Germinal center (tissue), 1 donor: ENCODE measurements around the gene RFX2.

Experiments used
- DNase-seq: peaks from one replicate; pipeline ENCODE4 v3.0.0; 2012; ENCODE audit warnings: mixed read lengths, low spot score

Gene RFX2

GRCh38 chr19:5955636-5955935, 154.7 kb downstream of the RFX2 start:
- DNase-seq, result no peak

- no peak for DNase-seq
Observed at GRCh38 chr19:5954293-5954692, 156.0 kb downstream of the RFX2 start.

GRCh38 chr19:5953680-5954213, 156.6 kb downstream of the RFX2 start:
- DNase-seq, result no peak

DNA sequence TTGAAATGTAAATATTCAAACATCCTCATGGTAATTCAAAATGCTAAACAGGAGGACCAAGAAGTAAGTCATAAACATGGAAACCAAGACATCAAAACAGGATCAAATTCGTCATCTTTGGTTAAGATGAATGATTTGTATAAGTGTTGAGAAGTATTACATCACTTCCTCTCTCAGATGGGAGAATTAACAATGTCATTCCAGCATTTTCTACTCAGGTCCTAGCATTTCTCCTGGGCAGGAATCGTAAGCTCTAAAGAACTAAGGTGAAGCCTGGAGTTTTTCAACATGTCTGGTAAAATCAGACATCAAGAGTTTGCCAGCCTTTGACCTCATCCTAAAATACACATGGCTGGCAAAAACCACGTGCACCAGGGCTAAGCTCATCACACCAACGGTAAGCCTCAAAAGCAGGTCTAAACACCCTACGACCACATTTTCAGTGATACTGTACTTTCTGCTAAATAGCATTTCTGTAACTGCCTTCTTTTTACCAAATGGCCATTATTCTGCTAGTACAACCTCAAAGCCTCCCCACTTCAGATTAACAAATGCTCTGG, 157.2 kb downstream of the RFX2 start:
- DNase-seq, result no peak

DNA sequence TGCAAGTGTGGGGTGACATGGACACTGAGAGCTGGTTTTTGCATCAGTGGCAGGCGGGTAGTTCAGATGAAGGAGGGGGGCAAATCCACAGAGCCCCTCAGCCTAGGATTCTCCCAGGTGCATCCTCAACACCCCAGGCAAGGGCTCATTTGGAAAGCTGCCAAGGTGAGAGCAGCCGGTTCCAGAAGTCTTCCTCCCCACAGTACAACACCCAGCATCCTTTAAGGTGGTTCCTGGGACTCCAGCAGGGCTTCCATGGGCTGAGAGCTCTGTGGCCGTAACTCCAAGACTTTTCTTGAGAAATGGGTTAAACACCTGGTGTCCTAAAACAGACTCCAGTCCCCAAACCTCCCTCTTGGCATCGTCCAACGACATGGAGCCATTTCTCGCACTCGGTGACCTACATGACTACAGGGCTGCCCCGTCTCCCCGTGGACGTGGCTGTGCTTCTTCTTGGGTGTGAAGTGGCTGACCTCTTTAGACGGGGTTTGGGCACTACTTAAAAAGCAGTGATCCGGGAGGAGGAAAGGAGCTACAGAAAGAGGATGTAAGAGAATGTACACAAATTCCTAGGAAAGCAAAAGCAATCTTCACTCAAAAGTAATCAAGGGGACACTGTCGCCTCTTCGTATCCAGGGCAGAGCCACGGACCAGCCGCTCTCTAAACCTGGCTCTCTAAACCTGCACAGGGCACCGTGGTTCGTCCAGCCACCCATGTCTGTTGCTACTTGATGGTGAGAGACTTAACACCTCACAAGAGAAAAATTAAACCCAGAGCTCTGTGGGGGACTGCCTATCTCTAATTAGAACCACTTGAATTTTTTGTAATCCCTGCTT, 157.9 kb downstream of the RFX2 start:
- DNase-seq, result no peak

DNA sequence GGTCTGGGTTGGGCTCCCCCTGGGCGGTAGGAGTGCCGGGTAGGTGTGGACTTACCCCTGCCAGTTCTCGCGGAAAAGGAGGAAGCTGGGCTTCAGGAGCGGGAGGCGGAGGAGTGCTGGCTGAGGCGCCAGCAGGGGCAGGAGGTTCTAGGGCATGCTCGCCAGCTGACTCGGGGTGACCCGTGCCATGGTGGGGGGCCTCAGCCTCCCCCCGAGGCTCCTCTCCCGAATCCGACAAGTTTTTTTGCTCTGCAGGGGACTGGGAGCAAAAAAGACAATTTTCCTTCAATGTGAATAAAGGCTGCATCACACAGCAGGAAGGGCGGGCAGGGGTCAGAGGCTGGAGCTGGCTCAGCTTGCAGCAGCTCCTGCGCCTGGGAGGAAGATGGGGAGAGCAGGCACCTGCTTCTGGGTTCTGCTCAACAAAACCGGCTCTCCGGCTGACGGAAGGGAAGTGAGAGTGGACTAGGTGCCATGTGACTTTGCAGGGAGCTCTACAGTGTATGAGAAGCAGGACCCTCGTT, 158.9 kb downstream of the RFX2 start:
- DNase-seq, result peak; percentile 82

DNA sequence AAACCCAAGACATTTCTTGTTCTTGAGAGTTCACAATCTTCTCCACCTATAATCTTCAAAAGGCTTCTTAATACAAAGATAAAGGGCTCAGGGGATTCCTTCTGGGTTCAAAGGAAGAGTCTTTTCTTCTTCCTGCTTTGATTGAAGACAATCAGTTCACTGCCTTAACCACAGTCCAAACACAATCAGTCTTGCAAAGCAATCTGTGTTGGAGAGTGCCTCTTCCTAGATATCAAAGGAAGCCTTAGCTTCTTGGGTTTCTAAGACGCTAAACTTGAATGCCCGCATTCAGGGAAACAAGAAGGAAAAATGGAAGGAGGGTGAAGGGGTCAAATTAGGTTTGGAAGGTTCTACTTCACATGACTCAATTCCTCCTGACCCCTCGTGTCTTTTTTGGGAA, 159.6 kb downstream of the RFX2 start:
- no peak for DNase-seq

- no peak for DNase-seq
Observed at GRCh38 chr19:5949792-5950305, 160.5 kb downstream of the RFX2 start.

- no peak for DNase-seq
Observed at GRCh38 chr19:5948752-5949564, 161.3 kb downstream of the RFX2 start.

- no peak for DNase-seq
Observed at GRCh38 chr19:5947435-5947834, 162.9 kb downstream of the RFX2 start.

GRCh38 chr19:5943623-5944022, 166.7 kb downstream of the RFX2 start:
- DNase-seq, result no peak
